Neural crest cell (in vitro differentiated cells): ENCODE results near the gene NGEF. TPM values are rescaled to one million over a fixed set of nuclear protein-coding genes. Genes with fewer than 3 reads are reported as not detected.

ENCODE experiments used
- DNase-seq: peaks from one replicate; pipeline ENCODE4 v3.0.0; 2021; ENCODE audit warnings: low read depth, mixed read lengths, low spot score
- H3K27ac Mint-ChIP-seq: one replicate; pipeline ENCODE4 v1.8.0; 2021; ENCODE audit warnings: mild to moderate bottlenecking, mixed read lengths; ENCODE audit not compliant: unreplicated experiment
- H3K27me3 Mint-ChIP-seq: 2 replicates; pipeline ENCODE4 v1.8.0; 2021; ENCODE audit warnings: low read depth, mild to moderate bottlenecking, mixed read lengths
- H3K36me3 Mint-ChIP-seq: 2 replicates; pipeline ENCODE4 v1.8.0; 2021; ENCODE audit warnings: low read depth, mild to moderate bottlenecking, mixed read lengths
- H3K4me1 Mint-ChIP-seq: 2 replicates; pipeline ENCODE4 v1.8.0; 2021; ENCODE audit warnings: mixed read lengths
- H3K4me3 Mint-ChIP-seq: one replicate; pipeline ENCODE4 v1.8.0; 2021; ENCODE audit warnings: mild to moderate bottlenecking, mixed read lengths
- H3K9me3 Mint-ChIP-seq: 2 replicates; pipeline ENCODE4 v1.8.0; 2021; ENCODE audit warnings: mixed read lengths
- CTCF ChIP-seq: fragments of 200-600 bp; sonication (generic); conservative IDR thresholded peaks from 2 replicates; pipeline ENCODE4 v1.5.0; 2021; ENCODE audit warnings: antibody characterized with exemption, mild to moderate bottlenecking
- total RNA-seq: library from RNA; stranded (reverse); gene quantifications from 2 replicates; pipeline ENCODE4 v1.2.1, GENCODE V29; 2021

Gene NGEF
- total RNA-seq, 1 donor from 2014 or later, result 0.96 TPM

GRCh38 chr2:232967474-232967873 lies 45.6 kb downstream of the NGEF start:
- H3K27ac Mint-ChIP-seq, result no peak overlapping the region
- DNase-seq, result no peak
- TF ChIP-seq CTCF, result no peak
- no peaks in the 10 kb centered on the region for H3K36me3 Mint-ChIP-seq
- no peak overlapping the region for H3K4me3 Mint-ChIP-seq
- H3K4me1 Mint-ChIP-seq, result no peaks in the 10 kb centered on the region
- H3K27me3 Mint-ChIP-seq, result no peaks in the 10 kb centered on the region
- H3K9me3 Mint-ChIP-seq, result no peaks in the 10 kb centered on the region

- H3K4me3 Mint-ChIP-seq, result no peak overlapping the region
- TF ChIP-seq CTCF, result no peak
- no peaks in the 10 kb centered on the region for H3K4me1 Mint-ChIP-seq
- no peak overlapping the region for H3K27ac Mint-ChIP-seq
- H3K27me3 Mint-ChIP-seq, result no peaks in the 10 kb centered on the region
- DNase-seq, result no peak
- H3K9me3 Mint-ChIP-seq, result no peaks in the 10 kb centered on the region
- H3K36me3 Mint-ChIP-seq, result no peaks in the 10 kb centered on the region
These were observed 46.9 kb downstream of the NGEF start for GRCh38 chr2:232966122-232966521.

GRCh38 chr2:232963913-232964312 lies 49.1 kb downstream of the NGEF start:
- Mint-ChIP-seq H3K4me3 (no peak overlapping the region), H3K36me3 (no peaks in the 10 kb centered on the region), H3K27me3 (no peaks in the 10 kb centered on the region), H3K27ac (no peak overlapping the region), H3K4me1 (no peaks in the 10 kb centered on the region), H3K9me3 (no peaks in the 10 kb centered on the region)
- DNase-seq, result no peak
- TF ChIP-seq CTCF, result no peak

GRCh38 chr2:232960862-232961261 lies 52.2 kb downstream of the NGEF start:
- Mint-ChIP-seq H3K4me1 (no peaks in the 10 kb centered on the region), H3K36me3 (no peaks in the 10 kb centered on the region), H3K27ac (no peak overlapping the region), H3K4me3 (no peak overlapping the region), H3K9me3 (no peaks in the 10 kb centered on the region), H3K27me3 (no peaks in the 10 kb centered on the region)
- no peak for DNase-seq
- TF ChIP-seq CTCF, result no peak

- Mint-ChIP-seq H3K27ac (no peak overlapping the region), H3K27me3 (no peaks in the 10 kb centered on the region), H3K4me3 (no peak overlapping the region), H3K4me1 (no peaks in the 10 kb centered on the region), H3K9me3 (no peaks in the 10 kb centered on the region), H3K36me3 (no peaks in the 10 kb centered on the region)
- no peak for DNase-seq
- TF ChIP-seq CTCF, result no peak
These were observed 53.9 kb downstream of the NGEF start for GRCh38 chr2:232959139-232959538.

- no peak overlapping the region for H3K4me3 Mint-ChIP-seq
- H3K9me3 Mint-ChIP-seq, result no peaks in the 10 kb centered on the region
- no peak for TF ChIP-seq CTCF
- no peak overlapping the region for H3K27ac Mint-ChIP-seq
- H3K4me1 Mint-ChIP-seq, result no peaks in the 10 kb centered on the region
- no peaks in the 10 kb centered on the region for H3K36me3 Mint-ChIP-seq
- no peaks in the 10 kb centered on the region for H3K27me3 Mint-ChIP-seq
- DNase-seq, result no peak
These were observed 55.4 kb downstream of the NGEF start for GRCh38 chr2:232957657-232958090.
